Esophagus (tissue), 2 donors: ENCODE measurements around the gene ABHD12. TPM values are rescaled to one million over a fixed set of nuclear protein-coding genes. Genes with fewer than 3 reads are reported as not detected.
A peak's percentile ranks its signal among the peaks of the same experiment; 100 is the strongest.
"Not testable (repeated sequence)": the region's sequence is repeated elsewhere in the genome, so short reads cannot be mapped to it uniquely, and the experiment has no call there.

Experiments used
- H3K27ac ChIP-seq, 2 donors: one replicate each; pipeline ENCODE4 v1.5.1; 2013; ENCODE audit warnings: low read depth in 2 of 2, mild to moderate bottlenecking in 2 of 2, inconsistent platforms in 1 of 2, low read length in 1 of 2, moderate library complexity in 1 of 2
- H3K27me3 ChIP-seq, 2 donors: one replicate each; pipeline ENCODE4 v1.6.1; 2013; ENCODE audit warnings: low read length in 2 of 2, control low read depth in 1 of 2, mild to moderate bottlenecking in 1 of 2; ENCODE audit not compliant: insufficient read depth in 2 of 2, control insufficient read depth in 1 of 2
- H3K36me3 ChIP-seq, 2 donors: one replicate each; pipeline ENCODE4 v1.6.1; 2013; ENCODE audit warnings: low read length in 1 of 2; ENCODE audit not compliant: control insufficient read depth in 2 of 2, insufficient read depth in 2 of 2
- H3K4me1 ChIP-seq, 2 donors: one replicate each; pipeline ENCODE4 v1.6.1; 2013; ENCODE audit warnings: low read length in 1 of 2; ENCODE audit not compliant: control insufficient read depth in 2 of 2, insufficient read depth in 2 of 2
- H3K4me3 ChIP-seq, 2 donors: one replicate each; pipeline ENCODE4 v1.5.1; 2013; ENCODE audit warnings: low read length in 2 of 2, mild to moderate bottlenecking in 2 of 2, low read depth in 1 of 2, moderate library complexity in 1 of 2
- H3K9me3 ChIP-seq, 2 donors: one replicate each; pipeline ENCODE4 v1.6.1; 2013; ENCODE audit warnings: mild to moderate bottlenecking in 2 of 2, low read depth in 1 of 2, low read length in 1 of 2, moderate library complexity in 1 of 2; ENCODE audit not compliant: control insufficient read depth in 2 of 2, insufficient read depth in 1 of 2
- WGBS, 2 donors: extraction: QIAGEN DNeasy Blood & Tissue Kit; methylation state at CpG; one replicate each; pipeline ENCODE4 v1.1.7; 2013; 5-methylcytosine and 5-hydroxymethylcytosine counted together
- polyA plus RNA-seq, 2 donors: library from polyadenylated mRNA; stranded (reverse); fragments of 200-250 nt; gene quantifications; one replicate each; pipeline ENCODE4 v1.2.3, GENCODE V29; 2013
- donor health status: healthy with polysubstance abuse.
- donor health status: Bipolar disorder and iron deficiency.

Gene ABHD12
- polyA plus RNA-seq, 2 donors = 36.9 to 42.3 TPM

DNA sequence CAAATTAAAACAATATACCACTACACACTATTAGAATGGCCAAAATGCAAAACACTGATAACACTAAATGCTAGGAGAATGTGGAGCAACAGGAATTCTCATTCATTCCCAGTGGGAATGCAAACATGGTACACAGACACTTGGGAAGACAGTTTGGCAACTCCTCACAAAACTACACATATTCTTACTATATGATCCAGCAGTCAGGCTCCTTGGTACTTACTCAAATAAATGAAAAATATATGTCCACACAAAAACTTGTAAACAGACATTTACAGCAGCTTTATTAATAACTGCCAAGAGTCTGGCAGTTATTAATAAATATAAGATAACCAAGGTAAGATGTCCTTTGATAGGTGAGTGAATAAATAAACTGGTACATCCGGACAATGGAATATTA, 44.9 kb downstream of the ABHD12 start:
- H3K9me3 ChIP-seq = no peaks in the 10 kb centered on the region
- no peak overlapping the region for H3K27ac ChIP-seq
- no peaks in the 10 kb centered on the region for H3K27me3 ChIP-seq
- no peak overlapping the region for H3K4me3 ChIP-seq
- no peaks in the 10 kb centered on the region for H3K36me3 ChIP-seq
- H3K4me1 ChIP-seq = no peaks in the 10 kb centered on the region
- 78 to 93% methylated on average over 1 of the region's 1 CpG for WGBS, 2 donors

DNA sequence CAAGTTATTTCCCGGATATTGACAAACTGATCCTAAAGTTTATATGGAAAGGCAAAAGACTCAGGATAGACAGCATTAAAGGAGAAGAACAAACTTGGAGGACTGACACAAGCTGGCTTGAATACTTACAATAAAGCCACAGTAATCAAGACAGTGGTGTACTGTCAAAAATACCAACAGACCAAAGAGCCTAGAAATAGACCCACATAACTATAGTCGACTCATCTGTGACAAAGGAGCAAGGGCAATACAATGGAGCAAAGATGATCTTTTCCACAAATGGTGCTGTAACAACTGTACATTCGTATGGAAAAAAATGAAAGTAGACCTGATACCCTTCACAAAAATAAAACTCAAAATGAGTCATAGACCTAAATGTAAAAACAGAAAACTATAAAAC, 46.0 kb downstream of the ABHD12 start:
- H3K4me3 ChIP-seq = no peak overlapping the region
- H3K4me1 ChIP-seq = peaks cover 2 to 4% of the 10 kb centered on the region in 2 donors
- 94% methylated on average over 3 of the region's 3 CpGs for WGBS, 2 donors

DNA sequence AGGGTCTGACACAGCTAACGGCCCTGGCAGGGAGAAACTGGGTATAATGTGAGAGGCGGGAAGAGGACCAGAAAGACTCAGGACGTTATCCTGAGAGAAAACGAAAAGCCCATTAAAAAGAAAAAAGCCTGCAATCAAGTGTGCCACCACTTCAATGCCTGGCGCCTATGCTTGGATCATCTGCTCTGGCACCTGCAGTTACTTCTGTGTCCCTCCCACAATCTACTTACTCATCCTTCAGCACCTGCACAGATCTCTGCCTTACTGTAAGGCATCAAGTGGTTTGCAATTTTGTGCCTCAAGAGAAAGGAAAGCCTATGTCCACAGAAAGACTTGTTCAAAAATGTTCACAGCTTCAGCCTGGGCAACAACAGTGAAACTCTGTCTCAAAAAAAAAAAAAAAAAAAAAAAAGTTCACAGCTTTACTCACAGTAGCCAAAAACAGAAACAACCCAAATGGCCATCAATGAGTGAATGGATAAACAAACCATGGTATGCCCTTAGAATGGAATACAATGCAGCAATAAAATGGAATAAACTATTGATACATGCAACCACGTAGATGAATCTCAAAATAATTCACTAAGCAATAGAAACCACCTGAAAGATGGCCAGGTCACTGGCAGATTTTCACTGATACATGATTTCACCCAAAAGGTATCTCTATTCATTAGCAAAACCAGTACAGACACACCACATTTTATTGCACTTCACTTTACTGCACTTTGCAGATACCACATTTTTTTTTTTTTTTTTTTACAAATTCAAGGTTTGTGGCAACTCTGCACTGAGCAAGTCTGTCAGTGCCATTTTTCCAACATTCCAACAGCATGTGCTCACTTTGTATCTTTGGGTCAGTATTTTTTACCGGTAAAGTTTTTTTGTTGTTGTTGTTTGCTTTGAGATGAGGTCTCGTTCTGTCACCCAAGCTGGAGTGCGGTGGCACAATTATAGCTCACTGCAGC, 48.6 kb downstream of the ABHD12 start:
- Histone ChIP-seq H3K36me3 (peaks cover 0 to 3% of the 10 kb centered on the region in 2 donors), H3K9me3 (no peaks in the 10 kb centered on the region), H3K27ac (no peak overlapping the region), H3K4me3 (no peak overlapping the region), H3K27me3 (no peaks in the 10 kb centered on the region), H3K4me1 (peaks cover 3 to 7% of the 10 kb centered on the region in 2 donors)
- 81% methylated on average over 9 of the region's 9 CpGs for WGBS, 2 donors

More for the DNA sequence above, 46.0 kb downstream of the ABHD12 start:
- Histone ChIP-seq H3K9me3 (no peaks in the 10 kb centered on the region), H3K27me3 (no peaks in the 10 kb centered on the region), H3K27ac (no peak overlapping the region), H3K36me3 (no peaks in the 10 kb centered on the region)

DNA sequence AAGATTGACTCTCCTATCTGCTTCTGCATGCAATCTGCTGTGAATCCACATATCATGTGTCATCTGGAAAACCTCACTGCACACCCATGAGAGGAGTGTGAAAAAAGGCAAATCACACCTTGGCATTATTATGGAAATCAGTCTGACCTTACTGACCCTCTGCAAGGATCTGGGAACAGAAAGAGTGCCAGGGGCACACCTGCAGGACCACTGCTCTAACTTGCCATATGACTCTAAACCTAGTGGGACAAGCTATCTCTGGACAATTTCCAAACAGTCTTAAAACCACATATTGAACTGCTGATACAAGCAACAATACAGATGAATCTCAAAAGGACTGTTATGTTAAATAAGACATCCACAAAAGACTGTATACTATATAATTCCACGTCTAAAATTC, 50.3 kb downstream of the ABHD12 start:
- Histone ChIP-seq H3K27ac (no peak overlapping the region), H3K4me1 (peaks cover 5 to 12% of the 10 kb centered on the region in 2 donors), H3K4me3 (no peak overlapping the region), H3K9me3 (no peaks in the 10 kb centered on the region), H3K27me3 (no peaks in the 10 kb centered on the region), H3K36me3 (peaks cover 0 to 3% of the 10 kb centered on the region in 2 donors)
- WGBS, 2 donors = 31 to 58% methylated on average over 1 of the region's 1 CpG

DNA sequence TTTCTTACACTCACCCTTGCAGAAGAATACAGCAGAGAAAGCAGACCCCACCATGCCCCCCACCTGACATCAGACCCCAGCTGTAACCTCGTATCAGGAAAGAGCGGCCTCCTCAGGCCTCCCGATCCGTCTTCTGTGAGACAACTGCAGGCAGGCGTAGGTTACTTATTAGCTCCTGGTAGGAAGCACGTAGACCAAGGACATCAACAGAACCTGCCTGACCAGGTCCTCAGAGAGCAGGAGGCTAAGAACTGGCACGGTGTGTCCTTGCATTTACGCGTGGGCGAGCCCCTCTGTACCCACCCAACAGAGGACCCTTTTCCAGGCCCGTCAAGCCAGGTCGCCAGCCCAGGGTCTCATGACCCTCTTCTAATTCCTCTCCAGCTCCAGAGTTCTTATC, 51.0 kb downstream of the ABHD12 start:
- Histone ChIP-seq H3K4me3 (no peak overlapping the region), H3K9me3 (no peaks in the 10 kb centered on the region), H3K4me1 (peaks cover 5 to 12% of the 10 kb centered on the region in 2 donors), H3K27ac (peak overlapping the region in 1 of 2 donors; percentile 55), H3K36me3 (peaks cover 0 to 3% of the 10 kb centered on the region in 2 donors), H3K27me3 (no peaks in the 10 kb centered on the region)
- WGBS, 2 donors = 66 to 87% methylated on average over 12 of the region's 12 CpGs

DNA sequence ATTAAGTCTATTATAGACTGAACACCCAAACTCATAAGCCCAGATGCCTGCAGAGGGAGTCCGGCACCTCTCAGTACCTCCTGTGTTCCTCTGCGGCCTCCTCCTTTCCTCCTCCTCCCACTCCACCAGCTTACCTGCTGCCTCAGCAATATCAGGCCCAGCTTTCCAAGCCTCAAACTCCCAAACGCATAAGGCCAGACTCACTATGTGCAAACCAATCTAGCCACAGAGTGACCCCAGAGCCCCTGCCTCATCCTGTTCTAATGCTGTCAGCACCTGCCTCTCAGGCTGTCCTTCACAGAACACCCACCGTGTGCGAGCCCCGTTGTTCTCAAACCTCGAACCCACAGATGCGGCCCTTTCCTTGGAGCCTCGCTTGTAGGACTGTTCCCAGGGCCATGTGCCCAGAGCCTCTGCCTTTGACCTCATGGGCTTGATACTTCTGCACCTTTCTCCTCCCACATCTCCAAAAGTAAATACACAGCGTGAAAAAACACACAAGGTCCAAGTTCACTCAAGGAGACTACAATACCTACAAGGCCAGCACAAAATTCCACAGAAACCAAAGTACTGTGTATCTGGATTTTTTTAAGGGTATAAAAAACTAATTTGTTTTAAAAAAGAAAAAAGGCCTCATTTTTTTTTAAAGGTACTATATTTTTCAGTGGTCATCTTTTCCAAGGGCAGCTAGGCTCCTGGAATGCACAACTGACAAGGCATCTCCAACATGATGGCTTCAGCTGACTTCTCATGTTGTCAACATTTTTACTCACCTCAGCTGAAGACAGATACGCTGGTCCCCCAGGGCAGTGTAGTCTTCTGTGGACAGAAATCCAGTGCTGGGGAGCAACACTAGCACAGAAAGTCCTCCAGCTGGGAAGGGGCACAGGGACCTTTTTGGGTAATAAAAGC, 52.3 kb downstream of the ABHD12 start:
- Histone ChIP-seq H3K4me3 (no peak overlapping the region), H3K36me3 (peaks cover 0 to 3% of the 10 kb centered on the region in 2 donors), H3K27ac (no peak overlapping the region), H3K4me1 (peaks cover 5 to 12% of the 10 kb centered on the region in 2 donors), H3K27me3 (no peaks in the 10 kb centered on the region), H3K9me3 (no peaks in the 10 kb centered on the region)
- WGBS, 2 donors = 74 to 92% methylated on average over 11 of the region's 11 CpGs

DNA sequence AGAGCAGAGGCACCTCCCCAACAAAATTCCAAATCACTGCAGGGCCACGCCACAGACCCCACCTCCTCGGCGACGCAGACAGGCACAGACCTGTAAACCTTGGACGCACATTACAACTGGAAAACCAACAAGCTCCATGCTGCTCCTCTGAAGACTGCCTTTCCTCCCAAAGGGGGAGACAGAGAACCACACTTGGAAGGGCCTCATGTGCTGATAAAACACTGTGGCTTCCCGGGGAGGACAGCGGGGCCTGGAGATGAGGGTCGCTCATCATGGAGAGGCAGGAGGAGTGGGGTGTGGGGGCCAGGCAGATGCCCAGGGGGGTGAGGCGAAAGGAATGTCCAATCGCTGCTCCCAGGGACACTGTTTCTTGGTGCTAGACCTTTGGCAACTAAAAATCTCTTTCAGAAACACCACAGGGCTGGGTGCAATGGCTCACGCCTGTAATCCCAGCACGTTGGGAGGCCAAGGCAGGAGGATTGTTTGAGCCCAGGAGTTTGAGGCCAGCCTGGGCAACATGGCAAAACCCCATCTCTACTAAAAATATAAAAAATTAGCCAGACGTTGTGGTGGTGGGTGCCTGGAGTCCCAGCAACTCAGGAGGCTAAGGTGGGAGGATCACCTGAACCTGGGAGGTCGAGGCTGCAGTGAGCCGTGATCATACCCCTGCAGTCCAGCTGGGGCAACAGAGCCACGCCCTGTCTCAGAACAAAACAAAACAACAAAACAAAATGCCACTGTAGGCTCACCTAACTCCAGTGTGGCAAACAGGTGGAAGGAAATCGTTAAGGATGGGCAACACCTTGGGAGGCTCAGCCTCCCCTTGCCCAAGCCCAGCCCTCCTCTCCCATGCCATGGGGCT, 53.8 kb downstream of the ABHD12 start:
- Histone ChIP-seq H3K9me3 (no peaks in the 10 kb centered on the region), H3K36me3 (peaks cover 0 to 3% of the 10 kb centered on the region in 2 donors), H3K4me1 (peaks cover 5 to 12% of the 10 kb centered on the region in 2 donors), H3K4me3 (no peak overlapping the region), H3K27ac (no peak overlapping the region), H3K27me3 (no peaks in the 10 kb centered on the region)
- 67 to 69% methylated on average over 17 of the region's 17 CpGs for WGBS, 2 donors

DNA sequence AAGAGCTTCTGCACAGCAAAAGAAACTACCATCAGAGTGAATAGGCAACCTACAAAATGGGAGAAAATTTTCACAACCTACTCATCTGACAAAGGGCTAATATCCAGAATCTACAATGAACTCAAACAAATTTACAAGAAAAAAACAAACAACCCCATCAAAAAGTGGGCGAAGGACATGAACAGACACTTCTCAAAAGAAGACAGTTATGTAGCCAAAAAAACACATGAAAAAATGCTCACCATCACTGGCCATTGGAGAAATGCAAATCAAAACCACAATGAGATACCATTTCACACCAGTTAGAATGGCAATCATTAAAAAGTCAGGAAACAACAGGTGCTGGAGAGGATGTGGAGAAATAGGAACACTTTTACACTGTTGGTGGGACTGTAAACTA, 55.7 kb downstream of the ABHD12 start:
- WGBS, 2 donors = 100% methylated on average over 1 of the region's 1 CpG
- not testable (repeated sequence) for H3K9me3 ChIP-seq, H3K4me3 ChIP-seq, H3K27me3 ChIP-seq, H3K27ac ChIP-seq, H3K36me3 ChIP-seq
- peaks cover 5 to 10% of the 10 kb centered on the region in 2 donors for H3K4me1 ChIP-seq
